HCT116 (cell line): ENCODE results near the gene PLEKHM1. TPM values are rescaled to one million over a fixed set of nuclear protein-coding genes. Genes with fewer than 3 reads are reported as not detected.

Experiments used
- ATAC-seq: fragments of 200-7000 bp; cut with Tn5 transposase; 2 replicates; pipeline ENCODE4 v1.9.1; 2020; ENCODE audit warnings: mild to moderate bottlenecking, moderate library complexity
- BruUV-seq: library from RNA; stranded (reverse); fragments of 400-500 nt; replicated peaks from 2 replicates; lab custom pipeline; 2021; lab: Mats Ljungman, UMichigan
- CTCF ChIA-PET: fragments of 300-600 bp; sonication (Branson Sonifier 250); formaldehyde crosslinking; loops from one replicate; lab custom pipeline; 2021; ENCODE audit warnings: antibody characterized with exemption; lab: Charles Lee
- POLR2A ChIA-PET: fragments of 300-600, 350-600 bp; sonication (Branson Sonifier 250); formaldehyde crosslinking; loops from one replicate; lab custom pipeline; 2021; ENCODE audit warnings: antibody characterized with exemption; lab: Charles Lee
- RAD21 ChIA-PET, 2 experiments: fragments of 300-600 bp; sonication (Branson Sonifier 250); formaldehyde crosslinking; loops; one replicate each; lab custom pipeline; 2023; ENCODE audit warnings: low total read pairs in 2 of 2; ENCODE audit not compliant: uncharacterized antibody in 2 of 2, unreplicated experiment in 2 of 2, low non-redundant PET in 1 of 2; lab: Charles Lee
- DNase-seq: peaks from one replicate; pipeline ENCODE4 v3.0.0-alpha.2; 2010; ENCODE audit warnings: low read depth, low spot score
- H2AFZ ChIP-seq: fragments of 200-600 bp; shearing (Covaris generic), sonication (generic); 2 replicates; pipeline ENCODE4 v1.6.1; 2017; ENCODE audit warnings: low read depth, mixed run types, mixed read lengths, antibody characterized with exemption, low read length; ENCODE audit not compliant: poor library complexity, severe bottlenecking
- H3K27ac ChIP-seq: 2 replicates; pipeline ENCODE4 v1.5.1; 2012; ENCODE audit warnings: low read depth, low read length
- H3K27me3 ChIP-seq: fragments of 200-600 bp; sonication (generic); 2 replicates; pipeline ENCODE4 v1.6.1; 2016; ENCODE audit warnings: mixed run types, low read length, mixed read lengths; ENCODE audit not compliant: insufficient read depth
- H3K36me3 ChIP-seq, 2 experiments: fragments of 200-500 bp in 1 of 2; fragments of 200-600 bp in 1 of 2; sonication (Bioruptor generic) in 1 of 2; sonication (generic) in 1 of 2; 2 replicates each; pipeline versions ENCODE4 v1.5.1 to v1.6.1; 2014 to 2016; ENCODE audit warnings: low read length in 2 of 2, inconsistent platforms in 1 of 2, mixed read lengths in 1 of 2, mixed run types in 1 of 2; ENCODE audit not compliant: insufficient read depth in 2 of 2, control insufficient read depth in 1 of 2
- H3K4me1 ChIP-seq, 2 experiments: fragments of 200-600 bp in 1 of 2; sonication (generic) in 1 of 2; 2 replicates each; pipeline versions ENCODE4 v1.5.1 to v1.6.1; 2012 to 2017; ENCODE audit warnings: low read length in 2 of 2, inconsistent platforms in 1 of 2, mild to moderate bottlenecking in 1 of 2, mixed read lengths in 1 of 2, mixed run types in 1 of 2, moderate library complexity in 1 of 2; ENCODE audit not compliant: insufficient read depth in 2 of 2, control insufficient read depth in 1 of 2
- H3K4me2 ChIP-seq: fragments of 200-600 bp; sonication (generic); 2 replicates; pipeline ENCODE4 v1.6.1; 2017; ENCODE audit warnings: mixed run types, low read length, mixed read lengths
- H3K4me3 ChIP-seq, 2 experiments: fragments of 200-600 bp in 1 of 2; sonication (generic) in 1 of 2; replicated peaks in 1 of 2; 2 replicates each; pipeline ENCODE4 v1.5.1; 2011 to 2016; ENCODE audit warnings: low read length in 2 of 2, control low read depth in 1 of 2, low read depth in 1 of 2, mild to moderate bottlenecking in 1 of 2, mixed read lengths in 1 of 2, mixed run types in 1 of 2
- H3K79me2 ChIP-seq: fragments of 200-600 bp; sonication (generic); 2 replicates; pipeline ENCODE4 v1.6.1; 2017; ENCODE audit warnings: mild to moderate bottlenecking, mixed run types, low read length, moderate library complexity, mixed read lengths; ENCODE audit not compliant: insufficient read depth
- H3K9ac ChIP-seq: fragments of 200-600 bp; sonication (generic); 2 replicates; pipeline ENCODE4 v1.6.1; 2016; ENCODE audit warnings: low read length, mixed read lengths
- H3K9me2 ChIP-seq: fragments of 200-600 bp; sonication (generic), shearing (Covaris generic); 2 replicates; pipeline ENCODE4 v1.6.1; 2017; ENCODE audit warnings: mixed run types, mild to moderate bottlenecking, moderate library complexity; ENCODE audit not compliant: insufficient read depth
- H3K9me3 ChIP-seq, 2 experiments: fragments of 200-500 bp in 1 of 2; fragments of 200-600 bp in 1 of 2; sonication (Bioruptor generic) in 1 of 2; sonication (generic) in 1 of 2; 2 replicates each; pipeline ENCODE4 v1.6.1; 2014 to 2017; ENCODE audit warnings: low read length in 2 of 2, mixed read lengths in 2 of 2, inconsistent platforms in 1 of 2, low read depth in 1 of 2, mild to moderate bottlenecking in 1 of 2, mixed run types in 1 of 2, moderate library complexity in 1 of 2; ENCODE audit not compliant: control insufficient read depth in 1 of 2, insufficient read depth in 1 of 2
- H4K20me1 ChIP-seq: fragments of 200-600 bp; sonication (generic), shearing (Covaris generic); 2 replicates; pipeline ENCODE4 v1.6.1; 2017; ENCODE audit warnings: mixed run types, mild to moderate bottlenecking, moderate library complexity; ENCODE audit not compliant: insufficient read depth
- CBX3 ChIP-seq: IDR thresholded peaks from 2 replicates; pipeline ENCODE4 v1.6.1; 2012; ENCODE audit warnings: low read depth
- CEBPB ChIP-seq: IDR thresholded peaks from 2 replicates; pipeline ENCODE4 v1.6.1; 2012; ENCODE audit warnings: low read depth
- EGR1 ChIP-seq: IDR thresholded peaks from 2 replicates; pipeline ENCODE4 v1.6.1; 2012; ENCODE audit warnings: low read depth
- ELF1 ChIP-seq: IDR thresholded peaks from 2 replicates; pipeline ENCODE4 v1.6.1; 2012; ENCODE audit warnings: low read depth, borderline replicate concordance
- EZH2 ChIP-seq: fragments of 200-600 bp; sonication (generic); IDR thresholded peaks from 2 replicates; pipeline ENCODE4 v1.6.1; 2017; ENCODE audit warnings: antibody characterized with exemption, mixed run types
- EZH2phosphoT487 ChIP-seq: fragments of 200-600 bp; IDR thresholded peaks from 2 replicates; pipeline ENCODE4 v1.6.1; 2018; ENCODE audit warnings: antibody characterized with exemption, borderline replicate concordance
- JUND ChIP-seq: IDR thresholded peaks from 2 replicates; pipeline ENCODE4 v1.6.1; 2012
- POLR2A ChIP-seq: IDR thresholded peaks from 2 replicates; pipeline ENCODE4 v1.7.0; 2011; ENCODE audit warnings: borderline replicate concordance; ENCODE audit not compliant: insufficient read depth, insufficient read length; ENCODE audit errors: extremely low read depth
- RAD21 ChIP-seq: IDR thresholded peaks from 2 replicates; pipeline ENCODE4 v1.6.1; 2012; ENCODE audit warnings: low read depth, mild to moderate bottlenecking
- SP1 ChIP-seq: IDR thresholded peaks from 2 replicates; pipeline ENCODE4 v1.6.1; 2012; ENCODE audit warnings: low read depth
- SRF ChIP-seq: IDR thresholded peaks from 2 replicates; pipeline ENCODE4 v1.6.1; 2012; ENCODE audit warnings: low read depth
- TCF7L2 ChIP-seq: IDR thresholded peaks from 2 replicates; pipeline ENCODE4 v1.7.0; 2011; ENCODE audit warnings: borderline replicate concordance, inconsistent platforms; ENCODE audit not compliant: insufficient read depth, insufficient read length; ENCODE audit errors: extremely low read depth
- YY1 ChIP-seq: IDR thresholded peaks from 2 replicates; pipeline ENCODE4 v1.6.1; 2011; ENCODE audit warnings: low read length, low read depth, moderate library complexity, mild to moderate bottlenecking; ENCODE audit not compliant: insufficient replicate concordance; ENCODE audit errors: extremely low read depth
- ZFX ChIP-seq: fragments of 450-650 bp; IDR thresholded peaks from 2 replicates; pipeline ENCODE4 v1.6.1; 2017
- ZNF274 ChIP-seq: fragments of 200-500 bp; sonication (Bioruptor generic); IDR thresholded peaks from 2 replicates; pipeline ENCODE4 v1.6.1; 2014; ENCODE audit warnings: mild to moderate bottlenecking, low read depth, low read length, inconsistent platforms
- intact Hi-C: fragments of 100-400 bp; cut with micrococcal nuclease; formaldehyde crosslinking; loops from 2 replicates; pipeline ENCODE4 v1.10.0; 2022
- total RNA-seq: library from RNA; stranded (reverse); gene quantifications from one replicate; pipeline ENCODE4 v1.2.1, GENCODE V29; 2021; ENCODE audit not compliant: unreplicated experiment
- TF ChIP-seq, protein P1 (sequence below), 3 experiments: fragments of 200-600 bp in 1 of 3; sonication (generic) in 1 of 3; IDR thresholded peaks in 2 of 3; conservative IDR thresholded peaks in 1 of 3; 2 replicates each; pipeline ENCODE4 v1.5.1; 2012 to 2017; ENCODE audit warnings: low read depth in 2 of 3, low read length in 2 of 3, antibody characterized with exemption in 1 of 3, borderline replicate concordance in 1 of 3, control low read depth in 1 of 3, mild to moderate bottlenecking in 1 of 3, mixed read lengths in 1 of 3, mixed run types in 1 of 3, moderate library complexity in 1 of 3; ENCODE audit not compliant: insufficient read depth in 1 of 3
- TF ChIP-seq, protein P2 (sequence below): IDR thresholded peaks from 2 replicates; pipeline ENCODE4 v1.6.1; 2012
- TF ChIP-seq, protein P3 (sequence below): IDR thresholded peaks from 2 replicates; pipeline ENCODE4 v1.6.1; 2012
- TF ChIP-seq, protein P4 (sequence below): IDR thresholded peaks from 2 replicates; pipeline ENCODE4 v1.6.1; 2011; ENCODE audit warnings: mild to moderate bottlenecking, low read length, moderate library complexity; ENCODE audit not compliant: insufficient replicate concordance; ENCODE audit errors: extremely low read depth
- TF ChIP-seq, protein P5 (sequence below): IDR thresholded peaks from 2 replicates; pipeline ENCODE4 v1.6.1; 2012; ENCODE audit warnings: low read depth

Gene PLEKHM1
- total RNA-seq, 1 experiment from 2014 or later = 32.8 TPM

DNA sequence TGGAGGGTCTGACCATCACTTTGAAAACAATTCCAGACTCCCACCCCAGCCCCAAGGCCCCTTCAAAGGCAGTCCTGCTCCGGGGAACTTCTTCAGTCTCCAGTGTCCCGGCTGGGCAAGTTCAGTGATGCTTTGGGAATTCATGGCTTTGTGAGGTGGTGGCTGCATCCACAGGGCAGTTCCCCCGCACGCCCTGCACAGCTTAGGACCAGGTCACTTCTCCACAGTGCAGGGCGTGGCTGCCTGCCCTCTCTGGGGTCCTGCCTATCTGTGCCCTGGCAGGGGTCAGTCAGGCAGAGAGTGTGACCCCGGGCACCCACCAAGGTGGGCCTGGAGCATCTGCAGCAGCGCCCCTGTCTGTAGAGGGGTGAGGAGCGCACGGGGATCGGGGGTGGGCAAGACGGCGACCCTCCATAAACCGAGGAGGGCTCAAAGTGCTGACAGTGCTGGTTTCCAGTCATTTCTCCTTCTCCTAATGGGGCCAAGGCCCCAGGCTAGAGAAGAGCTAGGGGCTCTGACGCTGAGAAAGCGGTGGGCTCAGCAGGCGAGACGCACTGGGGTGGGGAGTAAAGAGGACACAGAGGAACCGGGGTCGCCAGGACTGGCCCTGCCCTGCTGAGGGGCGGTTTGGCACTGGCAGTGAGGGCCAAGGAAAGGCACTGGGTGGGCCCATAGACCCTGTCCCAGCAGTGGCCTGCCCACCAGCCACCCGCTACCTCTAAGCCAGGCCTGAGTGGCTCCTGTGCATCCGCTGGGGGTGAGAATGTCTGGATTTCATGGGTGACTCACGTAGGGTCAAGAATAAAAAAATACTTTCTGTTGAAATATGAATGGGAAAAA lies 53.7 kb downstream of the PLEKHM1 start:
- H3K4me3 ChIP-seq = no peak overlapping the region
- no peaks in the 10 kb centered on the region for H3K79me2 ChIP-seq
- no peaks in the 10 kb centered on the region for H3K9me3 ChIP-seq
- peaks cover 24 to 44% of the 10 kb centered on the region in 2 experiments; a peak in 3 of 4 replicates for H3K4me1 ChIP-seq
- no peaks in the 10 kb centered on the region for H4K20me1 ChIP-seq
- H3K27ac ChIP-seq = no peak overlapping the region
- ATAC-seq = no peak
- no TSS peak for BruUV-seq
- H2AFZ ChIP-seq = no peak overlapping the region
- intact Hi-C loops = no loop called here
- ChIA-PET RAD21 (no interaction called here), POLR2A (no interaction called here), CTCF (no interaction called here)
- H3K9ac ChIP-seq = no peak overlapping the region
- H3K36me3 ChIP-seq = no peaks in the 10 kb centered on the region
- H3K9me2 ChIP-seq = no peaks in the 10 kb centered on the region
- no peak overlapping the region for H3K4me2 ChIP-seq
- no peaks in the 10 kb centered on the region for H3K27me3 ChIP-seq
- no peak for DNase-seq
- TF ChIP-seq EZH2 (no peak), SP1 (no peak), EGR1 (no peak), CEBPB (no peak), ELF1 (no peak), SRF (no peak), ZNF274 (no peak), RAD21 (no peak), POLR2A (no peak), JUND (no peak), ZFX (no peak), TCF7L2 (no peak), YY1 (no peak), CBX3 (no peak), EZH2phosphoT487 (no peak)
- TF ChIP-seq, protein P1, sequence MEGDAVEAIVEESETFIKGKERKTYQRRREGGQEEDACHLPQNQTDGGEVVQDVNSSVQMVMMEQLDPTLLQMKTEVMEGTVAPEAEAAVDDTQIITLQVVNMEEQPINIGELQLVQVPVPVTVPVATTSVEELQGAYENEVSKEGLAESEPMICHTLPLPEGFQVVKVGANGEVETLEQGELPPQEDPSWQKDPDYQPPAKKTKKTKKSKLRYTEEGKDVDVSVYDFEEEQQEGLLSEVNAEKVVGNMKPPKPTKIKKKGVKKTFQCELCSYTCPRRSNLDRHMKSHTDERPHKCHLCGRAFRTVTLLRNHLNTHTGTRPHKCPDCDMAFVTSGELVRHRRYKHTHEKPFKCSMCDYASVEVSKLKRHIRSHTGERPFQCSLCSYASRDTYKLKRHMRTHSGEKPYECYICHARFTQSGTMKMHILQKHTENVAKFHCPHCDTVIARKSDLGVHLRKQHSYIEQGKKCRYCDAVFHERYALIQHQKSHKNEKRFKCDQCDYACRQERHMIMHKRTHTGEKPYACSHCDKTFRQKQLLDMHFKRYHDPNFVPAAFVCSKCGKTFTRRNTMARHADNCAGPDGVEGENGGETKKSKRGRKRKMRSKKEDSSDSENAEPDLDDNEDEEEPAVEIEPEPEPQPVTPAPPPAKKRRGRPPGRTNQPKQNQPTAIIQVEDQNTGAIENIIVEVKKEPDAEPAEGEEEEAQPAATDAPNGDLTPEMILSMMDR (IDR thresholded peaks at IDR 0.05 in 2 of 3, conservative IDR thresholded peaks at IDR 0.05 in 1 of 3; ENCODE audit: borderline replicate concordance in 1 of 3, insufficient read depth in 1 of 3, low read depth in 2 of 3, low read length in 2 of 3) = no peak
- TF ChIP-seq, protein P2, sequence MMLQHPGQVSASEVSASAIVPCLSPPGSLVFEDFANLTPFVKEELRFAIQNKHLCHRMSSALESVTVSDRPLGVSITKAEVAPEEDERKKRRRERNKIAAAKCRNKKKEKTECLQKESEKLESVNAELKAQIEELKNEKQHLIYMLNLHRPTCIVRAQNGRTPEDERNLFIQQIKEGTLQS = no peak
- TF ChIP-seq, protein P3, sequence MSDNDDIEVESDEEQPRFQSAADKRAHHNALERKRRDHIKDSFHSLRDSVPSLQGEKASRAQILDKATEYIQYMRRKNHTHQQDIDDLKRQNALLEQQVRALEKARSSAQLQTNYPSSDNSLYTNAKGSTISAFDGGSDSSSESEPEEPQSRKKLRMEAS = no peak
- TF ChIP-seq, protein P4, sequence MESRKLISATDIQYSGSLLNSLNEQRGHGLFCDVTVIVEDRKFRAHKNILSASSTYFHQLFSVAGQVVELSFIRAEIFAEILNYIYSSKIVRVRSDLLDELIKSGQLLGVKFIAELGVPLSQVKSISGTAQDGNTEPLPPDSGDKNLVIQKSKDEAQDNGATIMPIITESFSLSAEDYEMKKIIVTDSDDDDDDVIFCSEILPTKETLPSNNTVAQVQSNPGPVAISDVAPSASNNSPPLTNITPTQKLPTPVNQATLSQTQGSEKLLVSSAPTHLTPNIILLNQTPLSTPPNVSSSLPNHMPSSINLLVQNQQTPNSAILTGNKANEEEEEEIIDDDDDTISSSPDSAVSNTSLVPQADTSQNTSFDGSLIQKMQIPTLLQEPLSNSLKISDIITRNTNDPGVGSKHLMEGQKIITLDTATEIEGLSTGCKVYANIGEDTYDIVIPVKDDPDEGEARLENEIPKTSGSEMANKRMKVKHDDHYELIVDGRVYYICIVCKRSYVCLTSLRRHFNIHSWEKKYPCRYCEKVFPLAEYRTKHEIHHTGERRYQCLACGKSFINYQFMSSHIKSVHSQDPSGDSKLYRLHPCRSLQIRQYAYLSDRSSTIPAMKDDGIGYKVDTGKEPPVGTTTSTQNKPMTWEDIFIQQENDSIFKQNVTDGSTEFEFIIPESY = no peak
- TF ChIP-seq, protein P5, sequence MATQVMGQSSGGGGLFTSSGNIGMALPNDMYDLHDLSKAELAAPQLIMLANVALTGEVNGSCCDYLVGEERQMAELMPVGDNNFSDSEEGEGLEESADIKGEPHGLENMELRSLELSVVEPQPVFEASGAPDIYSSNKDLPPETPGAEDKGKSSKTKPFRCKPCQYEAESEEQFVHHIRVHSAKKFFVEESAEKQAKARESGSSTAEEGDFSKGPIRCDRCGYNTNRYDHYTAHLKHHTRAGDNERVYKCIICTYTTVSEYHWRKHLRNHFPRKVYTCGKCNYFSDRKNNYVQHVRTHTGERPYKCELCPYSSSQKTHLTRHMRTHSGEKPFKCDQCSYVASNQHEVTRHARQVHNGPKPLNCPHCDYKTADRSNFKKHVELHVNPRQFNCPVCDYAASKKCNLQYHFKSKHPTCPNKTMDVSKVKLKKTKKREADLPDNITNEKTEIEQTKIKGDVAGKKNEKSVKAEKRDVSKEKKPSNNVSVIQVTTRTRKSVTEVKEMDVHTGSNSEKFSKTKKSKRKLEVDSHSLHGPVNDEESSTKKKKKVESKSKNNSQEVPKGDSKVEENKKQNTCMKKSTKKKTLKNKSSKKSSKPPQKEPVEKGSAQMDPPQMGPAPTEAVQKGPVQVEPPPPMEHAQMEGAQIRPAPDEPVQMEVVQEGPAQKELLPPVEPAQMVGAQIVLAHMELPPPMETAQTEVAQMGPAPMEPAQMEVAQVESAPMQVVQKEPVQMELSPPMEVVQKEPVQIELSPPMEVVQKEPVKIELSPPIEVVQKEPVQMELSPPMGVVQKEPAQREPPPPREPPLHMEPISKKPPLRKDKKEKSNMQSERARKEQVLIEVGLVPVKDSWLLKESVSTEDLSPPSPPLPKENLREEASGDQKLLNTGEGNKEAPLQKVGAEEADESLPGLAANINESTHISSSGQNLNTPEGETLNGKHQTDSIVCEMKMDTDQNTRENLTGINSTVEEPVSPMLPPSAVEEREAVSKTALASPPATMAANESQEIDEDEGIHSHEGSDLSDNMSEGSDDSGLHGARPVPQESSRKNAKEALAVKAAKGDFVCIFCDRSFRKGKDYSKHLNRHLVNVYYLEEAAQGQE = no peak
